ENCODE measurements around the gene TGIF1.
A peak's percentile ranks its signal among the peaks of the same experiment; 100 is the strongest.

Gene TGIF1

GRCh38 chr18:3427944-3428343 lies 22.0 kb upstream of the TGIF1 start:
- DNase-seq: no peak

DNA sequence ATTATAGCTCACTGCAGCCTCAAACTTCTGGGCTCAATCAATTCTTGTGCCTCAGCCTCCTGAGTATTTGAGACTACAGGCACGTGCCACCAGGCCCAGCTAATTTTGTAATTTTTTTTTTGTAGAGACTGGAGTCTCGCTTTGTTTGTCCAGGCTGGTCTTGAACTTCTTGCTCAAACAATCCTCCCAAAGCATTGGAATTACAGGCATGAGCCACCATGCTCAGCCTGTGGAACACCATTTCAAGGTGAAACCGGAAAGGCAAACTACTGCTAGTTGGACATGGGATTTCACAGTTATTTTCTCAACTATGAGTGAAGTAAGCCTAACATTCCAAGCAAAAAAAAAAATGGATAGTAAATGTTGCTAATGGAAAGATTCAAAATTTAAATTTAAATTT lies 20.9 kb upstream of the TGIF1 start:
- no peak for DNase-seq

- DNase-seq: no peak
Measured at GRCh38 chr18:3434685-3435084, 15.3 kb upstream of the TGIF1 start.

GRCh38 chr18:3440341-3440740 lies 9.6 kb upstream of the TGIF1 start:
- DNase-seq: no peak

DNA sequence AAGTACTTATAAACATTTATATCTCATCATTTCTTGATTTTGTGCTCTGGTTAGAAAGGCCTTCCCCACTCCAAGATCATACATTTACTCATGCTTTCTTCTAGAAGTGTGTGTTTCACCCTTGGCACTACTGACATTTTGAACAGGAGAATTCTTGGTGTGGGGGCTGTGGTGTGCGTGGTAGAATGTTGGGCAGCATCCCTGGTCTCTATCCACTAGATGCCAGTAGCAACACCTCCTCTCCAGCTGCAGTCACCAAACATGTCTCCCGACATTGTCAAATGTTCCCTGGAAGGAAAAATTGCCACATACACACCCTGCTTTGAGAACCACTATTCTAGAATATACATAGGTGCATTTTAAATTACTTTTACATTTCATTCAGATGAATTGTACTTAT lies 8.7 kb upstream of the TGIF1 start:
- DNase-seq: no peak

GRCh38 chr18:3442919-3443318 lies 7.1 kb upstream of the TGIF1 start:
- DNase-seq: no peak

DNA sequence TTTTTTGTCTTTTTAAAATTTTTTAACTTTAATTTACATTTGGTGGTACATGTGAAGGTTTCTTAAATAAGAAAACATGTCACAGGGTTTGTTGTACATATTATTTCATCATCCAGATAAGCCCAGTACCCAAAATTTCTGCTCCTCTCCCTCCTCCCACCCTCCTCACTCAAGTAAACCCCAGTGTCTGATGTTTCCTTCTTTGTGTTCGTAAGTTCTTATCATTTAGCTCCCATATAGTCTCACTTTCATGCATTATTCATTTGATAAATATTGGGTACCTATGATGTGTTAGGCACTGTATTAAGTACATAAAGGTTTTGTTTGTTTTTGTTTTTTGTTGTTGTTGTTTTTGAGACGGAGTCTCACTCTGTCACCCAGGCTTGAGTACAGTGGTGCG lies 5.7 kb upstream of the TGIF1 start:
- no peak for DNase-seq

GRCh38 chr18:3444954-3445353 lies 5.0 kb upstream of the TGIF1 start:
- DNase-seq: no peak

DNA sequence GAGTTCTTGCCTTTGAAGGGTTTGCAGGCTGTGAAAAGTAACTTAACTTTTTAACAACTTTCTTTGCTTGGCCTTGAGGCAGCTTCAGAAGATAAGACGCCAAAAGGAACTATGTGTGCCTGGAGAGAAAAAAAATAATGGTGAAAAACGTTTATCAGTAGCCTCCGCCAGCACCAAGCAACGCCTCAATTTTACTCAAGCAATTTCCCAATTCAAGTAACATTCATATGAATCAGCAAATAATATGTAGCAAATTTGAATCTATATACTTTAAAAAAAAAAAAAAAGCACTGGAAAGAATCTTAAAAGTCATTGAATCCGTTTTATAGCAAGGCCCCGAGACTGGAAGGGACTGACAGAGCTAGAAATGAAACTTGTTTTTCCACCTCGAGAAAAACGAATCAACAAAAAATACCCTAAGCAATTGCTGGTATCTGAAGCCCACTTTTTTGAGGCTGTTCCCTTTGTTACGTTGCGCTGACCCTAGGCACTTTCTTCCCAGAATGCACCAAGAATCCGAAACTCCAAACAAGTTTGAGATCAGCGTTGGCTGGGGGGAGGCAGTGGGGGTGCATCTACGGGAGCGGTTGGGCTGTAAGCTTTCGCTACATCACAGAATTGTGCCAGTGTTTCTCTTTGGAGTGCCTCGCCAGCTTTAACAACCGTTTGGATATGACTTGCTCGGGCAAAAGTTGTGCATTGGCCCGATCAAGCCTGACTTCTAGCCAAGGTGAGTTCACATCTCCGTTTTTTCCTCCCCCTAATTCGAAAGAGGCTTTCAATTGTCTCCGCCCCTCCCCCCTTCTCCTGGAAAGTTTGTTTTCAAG lies 2.7 kb upstream of the TGIF1 start:
- peak; percentile 88 for DNase-seq

DNA sequence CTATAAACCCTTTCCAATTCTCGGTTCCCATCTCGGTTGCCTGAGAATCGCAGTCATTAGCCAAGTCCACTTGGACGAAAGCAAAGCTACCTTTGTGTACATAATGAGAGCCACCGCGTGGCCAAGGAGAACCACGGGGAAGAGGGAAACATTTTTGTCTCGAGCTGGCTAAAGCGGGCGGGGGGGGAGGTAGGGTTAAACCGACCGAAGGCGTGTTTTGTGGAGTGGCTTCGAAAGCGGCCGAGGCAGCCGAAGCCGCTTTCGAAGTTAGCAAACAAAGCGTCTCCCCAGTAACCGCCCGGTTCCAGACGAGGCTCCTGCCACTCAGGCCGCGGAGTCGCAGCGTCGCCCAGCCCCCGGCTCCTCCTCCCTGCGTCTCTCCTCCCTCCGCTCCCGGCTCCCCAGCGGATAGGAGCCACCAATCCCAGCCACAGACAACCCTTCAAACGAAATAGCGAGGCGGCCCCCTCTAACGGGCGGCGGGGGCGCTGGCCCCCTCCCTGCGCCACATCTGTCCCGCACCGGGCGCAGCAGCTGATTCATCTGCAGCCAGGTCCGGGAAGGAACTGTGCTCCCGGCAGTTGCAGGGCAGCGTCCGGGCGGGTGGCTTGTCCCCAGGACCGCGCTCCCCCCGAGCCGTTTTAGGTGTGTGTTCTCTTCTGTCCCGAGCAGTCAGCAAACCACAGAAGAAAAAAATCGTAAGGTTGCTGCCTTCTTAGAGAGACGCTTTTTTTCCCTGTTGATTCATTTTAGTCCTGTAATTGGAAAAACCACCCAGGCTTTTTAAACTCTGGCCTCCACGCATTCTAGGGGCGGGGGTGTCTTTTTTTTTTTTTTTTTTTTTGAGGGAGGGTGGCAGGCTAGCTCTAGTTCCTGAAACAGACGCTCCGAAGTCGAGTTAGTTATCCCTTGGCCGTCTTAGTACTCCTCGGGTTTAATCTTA lies 1.8 kb upstream of the TGIF1 start:
- DNase-seq: peak; percentile 96

DNA sequence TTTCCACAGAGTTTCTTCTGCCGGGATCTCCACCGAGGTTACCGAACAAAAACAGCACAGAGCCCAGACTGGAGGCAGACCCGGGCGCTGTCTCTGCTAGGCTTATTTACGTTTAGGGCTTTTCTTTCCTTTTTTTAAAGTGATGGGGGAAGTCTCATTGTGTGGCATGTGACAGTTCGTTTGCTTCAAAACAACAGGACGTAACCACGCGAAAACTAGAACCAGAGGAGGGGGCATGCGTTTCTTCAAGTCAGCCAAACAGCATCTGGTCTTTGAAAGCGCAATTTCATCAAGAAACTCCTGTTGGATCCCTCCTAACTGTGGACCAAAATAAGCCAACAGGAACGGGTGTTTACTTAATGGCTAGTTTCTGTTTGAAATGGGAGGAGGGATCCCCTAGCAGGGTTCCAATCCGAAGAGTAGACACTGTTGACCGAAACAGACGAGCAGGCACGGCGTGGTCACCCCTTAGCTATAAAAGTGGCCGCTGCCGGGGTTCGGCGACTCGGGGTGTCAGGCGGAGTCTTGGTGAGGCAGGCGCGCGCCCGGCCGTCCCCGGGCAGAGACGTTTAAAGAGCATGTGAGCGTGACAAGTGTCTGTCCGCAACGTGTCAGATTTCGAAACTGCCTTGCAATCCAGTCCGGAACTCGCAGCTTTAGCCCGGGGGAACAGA lies 997 bp upstream of the TGIF1 start:
- peak; percentile 82 for DNase-seq

- DNase-seq: no peak
Measured at GRCh38 chr18:3449512-3450011, 410 bp upstream of the TGIF1 start.

DNA sequence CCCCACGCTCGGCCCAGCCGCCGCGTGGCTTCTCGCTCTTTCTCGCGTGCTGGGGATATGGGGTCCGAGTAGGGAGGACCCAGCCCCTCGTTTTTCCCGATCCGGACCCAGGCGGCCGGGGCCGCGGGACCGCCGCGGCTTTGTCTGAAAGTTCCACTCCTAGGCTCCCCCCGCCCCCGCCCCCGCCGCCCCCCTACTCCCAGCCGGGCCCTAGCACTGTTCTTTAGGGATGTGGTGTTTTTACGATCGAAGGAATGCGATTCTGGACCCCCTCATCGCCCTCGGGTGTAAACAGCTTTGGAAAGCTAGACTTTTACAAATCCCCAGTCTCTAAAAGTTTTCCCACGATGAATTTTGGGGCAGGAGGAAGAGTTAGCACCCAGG lies 819 bp downstream of the TGIF1 start:
- DNase-seq: no peak

DNA sequence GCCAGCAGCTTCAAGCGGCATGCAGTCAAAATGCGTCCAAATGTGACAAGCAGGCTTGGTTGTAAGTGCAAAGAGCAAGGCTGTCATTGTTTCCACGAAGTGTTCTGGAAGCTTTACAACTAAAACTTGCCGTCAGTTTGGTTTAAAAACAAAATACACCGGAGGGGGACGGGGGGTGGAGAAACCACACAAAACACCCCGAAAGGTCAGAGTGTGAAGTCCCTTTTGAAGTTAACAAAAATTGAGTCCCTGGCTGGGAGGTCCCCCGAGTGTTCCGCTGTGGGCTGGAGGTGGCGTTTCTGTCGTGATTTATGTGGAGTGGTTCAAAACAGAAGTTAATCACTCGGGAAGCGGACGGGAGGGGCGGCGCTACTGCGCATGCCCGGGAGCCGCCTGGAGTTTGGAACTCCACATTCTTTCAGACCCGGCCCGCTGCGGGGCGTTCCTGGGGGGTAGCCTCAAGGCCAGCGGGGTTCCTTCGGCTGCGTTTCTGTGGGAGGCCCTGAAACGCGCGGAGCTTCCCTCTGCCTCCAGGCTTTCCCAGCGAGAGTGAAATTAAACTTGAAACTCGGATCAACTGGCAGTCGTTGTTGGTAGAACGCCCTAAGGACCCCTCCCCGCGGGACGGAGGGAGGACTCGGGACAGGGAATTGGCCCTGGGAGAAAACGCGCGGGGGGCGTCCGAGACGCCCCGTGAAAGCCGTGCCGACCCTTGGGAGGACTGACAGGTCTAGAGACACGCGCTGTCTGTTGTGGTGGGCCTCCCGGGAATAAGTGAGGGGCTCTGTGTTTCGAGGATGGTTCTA lies 1.4 kb downstream of the TGIF1 start:
- peak; percentile 93 for DNase-seq

DNA sequence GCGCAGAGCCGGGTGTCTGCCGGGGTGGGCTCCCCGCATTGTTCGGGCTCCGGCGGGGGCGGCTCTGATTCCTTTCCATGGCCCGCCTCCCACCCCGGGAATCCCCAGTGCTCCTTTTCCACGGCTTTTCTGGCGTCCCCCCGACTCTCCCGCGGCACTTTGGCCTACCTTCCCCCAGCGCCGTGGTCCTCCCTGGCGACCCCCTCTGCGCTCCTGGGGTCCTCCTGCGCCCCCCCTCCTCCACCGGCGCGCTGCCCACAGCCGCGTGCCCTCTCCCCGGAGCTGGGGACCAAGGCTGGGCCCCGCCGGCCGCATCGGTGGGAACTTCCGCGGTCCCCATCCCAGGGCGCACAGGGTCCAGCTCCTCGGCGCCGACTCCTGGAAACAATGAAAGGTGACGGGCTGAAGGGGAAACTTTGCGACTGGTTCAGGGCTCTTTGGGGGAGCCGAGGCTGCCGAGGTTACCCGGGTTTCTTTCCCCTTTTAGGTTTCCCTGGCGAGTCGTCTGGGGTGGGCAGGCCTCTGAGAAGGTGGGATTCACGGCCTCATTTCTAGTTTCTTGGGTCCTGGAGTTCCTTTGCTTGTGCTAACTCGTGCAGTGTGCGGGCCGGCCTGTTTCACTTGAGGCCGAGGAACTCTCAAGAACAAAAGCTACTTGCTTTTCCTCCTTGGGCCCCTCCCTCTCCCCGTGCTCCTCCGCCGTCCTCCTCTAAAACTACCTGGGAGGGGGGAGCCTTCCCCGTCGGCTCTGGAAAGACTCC lies 2.2 kb downstream of the TGIF1 start:
- peak; percentile 79 for DNase-seq

GRCh38 chr18:3452750-3453539 lies 3.0 kb downstream of the TGIF1 start:
- peak; percentile 46 for DNase-seq

GRCh38 chr18:3453540-3454364 lies 3.8 kb downstream of the TGIF1 start:
- peak; percentile 67 for DNase-seq

- peak; percentile 46 for DNase-seq
Measured at GRCh38 chr18:3454365-3455089, 4.6 kb downstream of the TGIF1 start.
